Measurements from ENCODE around the gene EHMT2. TPM values are rescaled to one million over a fixed set of nuclear protein-coding genes. Genes with fewer than 3 reads are reported as not detected.
"Not testable (repeated sequence)": the region's sequence is repeated elsewhere in the genome, so short reads cannot be mapped to it uniquely, and the experiment has no call there.

Gene EHMT2
- total and polyA plus RNA-seq, 4 donors, result 7.9 to 21.4 (median 10.6) TPM

DNA sequence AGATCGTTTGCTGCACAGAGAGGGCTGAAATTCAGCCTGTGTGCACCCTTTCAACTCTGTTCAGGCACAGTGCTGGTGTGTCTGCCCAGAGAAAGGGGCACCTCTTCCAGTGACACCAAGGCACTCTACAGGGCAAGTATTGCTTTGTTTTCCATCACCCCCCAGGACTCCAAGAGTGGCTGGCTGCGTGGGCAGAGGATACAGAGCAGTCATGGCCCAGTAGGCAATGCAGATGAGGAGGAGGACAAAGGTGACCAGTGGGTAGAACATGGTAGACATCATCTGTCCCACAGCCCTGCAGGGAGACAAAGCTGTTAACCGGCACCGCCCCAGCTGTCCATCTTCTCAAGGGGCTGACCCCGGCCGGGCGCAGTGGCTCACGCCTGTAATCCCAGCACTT, 28.2 kb downstream of the EHMT2 start:
- no peak for DNase-seq (ENCODE audit: low spot score)
- no peak overlapping the region for H3K9ac ChIP-seq (ENCODE audit: low read depth in 1 of 2, low read length in 2 of 2)
- no peaks in the 10 kb centered on the region for H3K27me3 ChIP-seq (ENCODE audit: control insufficient read depth in 4 of 4, insufficient read depth in 4 of 4, low read length in 3 of 4)
- no peak overlapping the region for H3K4me3 ChIP-seq (ENCODE audit: low read depth in 1 of 3, low read length in 3 of 3)
- no peak for TF ChIP-seq TAF1 (conservative IDR thresholded peaks at IDR 0.05)
- no peak for TF ChIP-seq NR2F2 (IDR thresholded peaks at IDR 0.05)
- no peak for TF ChIP-seq FOXA1 (IDR thresholded peaks at IDR 0.05)
- no peak for TF ChIP-seq RAD21 (IDR thresholded peaks at IDR 0.05)
- TF ChIP-seq HNF4G (IDR thresholded peaks at IDR 0.05), result no peak
- no peaks in the 10 kb centered on the region for H3K36me3 ChIP-seq (ENCODE audit: control insufficient read depth in 4 of 4, insufficient read depth in 3 of 4, low read depth in 1 of 4, low read length in 3 of 4)
- H3K4me1 ChIP-seq (ENCODE audit: control insufficient read depth in 4 of 4, insufficient read depth in 4 of 4, low read length in 3 of 4), result peaks cover 0 to 6% (median 2%) of the 10 kb centered on the region in 4 donors
- no peak overlapping the region for H3K27ac ChIP-seq (ENCODE audit: low read depth in 1 of 2, low read length in 2 of 2)
- H3K9me3 ChIP-seq (ENCODE audit: control insufficient read depth in 4 of 4, low read length in 3 of 4), result no peaks in the 10 kb centered on the region
- 86% methylated on average over 8 of the region's 8 CpGs for WGBS

DNA sequence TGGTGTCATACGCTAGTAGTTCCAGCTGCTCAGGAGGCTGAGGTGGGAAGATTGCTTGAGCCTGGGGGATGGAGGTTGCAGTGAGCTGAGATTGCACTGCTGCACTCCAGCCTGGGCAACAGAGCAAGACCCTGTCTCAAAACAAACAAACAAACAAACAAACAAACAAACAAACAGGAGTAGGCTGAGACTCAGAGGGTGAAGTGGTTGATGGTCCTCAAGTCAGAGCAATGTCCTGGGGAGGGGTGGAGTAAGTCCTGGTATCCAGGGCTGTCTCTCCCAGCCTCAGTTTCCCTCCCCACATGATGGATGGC, 28.9 kb downstream of the EHMT2 start:
- H3K9me3 ChIP-seq (ENCODE audit: control insufficient read depth in 4 of 4, low read length in 3 of 4); H3K27me3 ChIP-seq (ENCODE audit: control insufficient read depth in 4 of 4, insufficient read depth in 4 of 4, low read length in 3 of 4); H3K9ac ChIP-seq (ENCODE audit: low read depth in 1 of 2, low read length in 2 of 2); H3K4me3 ChIP-seq (ENCODE audit: low read depth in 1 of 3, low read length in 3 of 3); H3K4me1 ChIP-seq (ENCODE audit: control insufficient read depth in 4 of 4, insufficient read depth in 4 of 4, low read length in 3 of 4); DNase-seq (ENCODE audit: low spot score); H3K27ac ChIP-seq (ENCODE audit: low read depth in 1 of 2, low read length in 2 of 2); H3K36me3 ChIP-seq (ENCODE audit: control insufficient read depth in 4 of 4, insufficient read depth in 3 of 4, low read depth in 1 of 4, low read length in 3 of 4): not testable (repeated sequence)
- 97% methylated on average over 1 of the region's 1 CpG for WGBS

- no peak for DNase-seq (ENCODE audit: low spot score)
- no peaks in the 10 kb centered on the region for H3K27me3 ChIP-seq (ENCODE audit: control insufficient read depth in 4 of 4, insufficient read depth in 4 of 4, low read length in 3 of 4)
- no peaks in the 10 kb centered on the region for H3K9me3 ChIP-seq (ENCODE audit: control insufficient read depth in 4 of 4, low read length in 3 of 4)
- no peak overlapping the region for H3K4me3 ChIP-seq (ENCODE audit: low read depth in 1 of 3, low read length in 3 of 3)
- H3K9ac ChIP-seq (ENCODE audit: low read depth in 1 of 2, low read length in 2 of 2), result no peak overlapping the region
- H3K27ac ChIP-seq (ENCODE audit: low read depth in 1 of 2, low read length in 2 of 2), result no peak overlapping the region
- peak; percentile 17 for TF ChIP-seq SP1 (IDR thresholded peaks at IDR 0.05)
- peak; percentile 10 to 29 for TF ChIP-seq HNF4A (conservative IDR thresholded peaks at IDR 0.05)
- TF ChIP-seq, protein P1, sequence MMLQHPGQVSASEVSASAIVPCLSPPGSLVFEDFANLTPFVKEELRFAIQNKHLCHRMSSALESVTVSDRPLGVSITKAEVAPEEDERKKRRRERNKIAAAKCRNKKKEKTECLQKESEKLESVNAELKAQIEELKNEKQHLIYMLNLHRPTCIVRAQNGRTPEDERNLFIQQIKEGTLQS (IDR thresholded peaks at IDR 0.05), result no peak
- TF ChIP-seq RXRA (IDR thresholded peaks at IDR 0.05), result peak; percentile 31 to 40
- TF ChIP-seq, protein P2, sequence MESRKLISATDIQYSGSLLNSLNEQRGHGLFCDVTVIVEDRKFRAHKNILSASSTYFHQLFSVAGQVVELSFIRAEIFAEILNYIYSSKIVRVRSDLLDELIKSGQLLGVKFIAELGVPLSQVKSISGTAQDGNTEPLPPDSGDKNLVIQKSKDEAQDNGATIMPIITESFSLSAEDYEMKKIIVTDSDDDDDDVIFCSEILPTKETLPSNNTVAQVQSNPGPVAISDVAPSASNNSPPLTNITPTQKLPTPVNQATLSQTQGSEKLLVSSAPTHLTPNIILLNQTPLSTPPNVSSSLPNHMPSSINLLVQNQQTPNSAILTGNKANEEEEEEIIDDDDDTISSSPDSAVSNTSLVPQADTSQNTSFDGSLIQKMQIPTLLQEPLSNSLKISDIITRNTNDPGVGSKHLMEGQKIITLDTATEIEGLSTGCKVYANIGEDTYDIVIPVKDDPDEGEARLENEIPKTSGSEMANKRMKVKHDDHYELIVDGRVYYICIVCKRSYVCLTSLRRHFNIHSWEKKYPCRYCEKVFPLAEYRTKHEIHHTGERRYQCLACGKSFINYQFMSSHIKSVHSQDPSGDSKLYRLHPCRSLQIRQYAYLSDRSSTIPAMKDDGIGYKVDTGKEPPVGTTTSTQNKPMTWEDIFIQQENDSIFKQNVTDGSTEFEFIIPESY (IDR thresholded peaks at IDR 0.05), result no peak
- TF ChIP-seq, protein P3, sequence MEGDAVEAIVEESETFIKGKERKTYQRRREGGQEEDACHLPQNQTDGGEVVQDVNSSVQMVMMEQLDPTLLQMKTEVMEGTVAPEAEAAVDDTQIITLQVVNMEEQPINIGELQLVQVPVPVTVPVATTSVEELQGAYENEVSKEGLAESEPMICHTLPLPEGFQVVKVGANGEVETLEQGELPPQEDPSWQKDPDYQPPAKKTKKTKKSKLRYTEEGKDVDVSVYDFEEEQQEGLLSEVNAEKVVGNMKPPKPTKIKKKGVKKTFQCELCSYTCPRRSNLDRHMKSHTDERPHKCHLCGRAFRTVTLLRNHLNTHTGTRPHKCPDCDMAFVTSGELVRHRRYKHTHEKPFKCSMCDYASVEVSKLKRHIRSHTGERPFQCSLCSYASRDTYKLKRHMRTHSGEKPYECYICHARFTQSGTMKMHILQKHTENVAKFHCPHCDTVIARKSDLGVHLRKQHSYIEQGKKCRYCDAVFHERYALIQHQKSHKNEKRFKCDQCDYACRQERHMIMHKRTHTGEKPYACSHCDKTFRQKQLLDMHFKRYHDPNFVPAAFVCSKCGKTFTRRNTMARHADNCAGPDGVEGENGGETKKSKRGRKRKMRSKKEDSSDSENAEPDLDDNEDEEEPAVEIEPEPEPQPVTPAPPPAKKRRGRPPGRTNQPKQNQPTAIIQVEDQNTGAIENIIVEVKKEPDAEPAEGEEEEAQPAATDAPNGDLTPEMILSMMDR (IDR thresholded peaks at IDR 0.05; ENCODE audit: low read depth, low read length, missing input control), result no peak
- no peak for TF ChIP-seq TAF1 (conservative IDR thresholded peaks at IDR 0.05)
- H3K36me3 ChIP-seq (ENCODE audit: control insufficient read depth in 4 of 4, insufficient read depth in 3 of 4, low read depth in 1 of 4, low read length in 3 of 4), result peaks cover 0 to 4% (median 0%) of the 10 kb centered on the region in 4 donors
- 75% methylated on average over 21 of the region's 21 CpGs for WGBS
- peaks cover 10 to 21% (median 17%) of the 10 kb centered on the region in 4 donors for H3K4me1 ChIP-seq (ENCODE audit: control insufficient read depth in 4 of 4, insufficient read depth in 4 of 4, low read length in 3 of 4)
These were observed 32.0 kb downstream of the EHMT2 start for GRCh38 chr6:31865205-31866118.

Data from liver (tissue), 9 donors.